HG03108 (cell line): ENCODE data around the gene PRPSAP1.
"Not testable (repeated sequence)": the region's sequence is repeated elsewhere in the genome, so short reads cannot be mapped to it uniquely, and the experiment has no call there.

Source experiments
- ATAC-seq: cut with Tn5 transposase; IDR thresholded peaks from one replicate; pipeline ENCODE4 v1.9.1; 2021; ENCODE audit warnings: moderate library complexity; ENCODE audit not compliant: unreplicated experiment

PRPSAP1 gene

DNA sequence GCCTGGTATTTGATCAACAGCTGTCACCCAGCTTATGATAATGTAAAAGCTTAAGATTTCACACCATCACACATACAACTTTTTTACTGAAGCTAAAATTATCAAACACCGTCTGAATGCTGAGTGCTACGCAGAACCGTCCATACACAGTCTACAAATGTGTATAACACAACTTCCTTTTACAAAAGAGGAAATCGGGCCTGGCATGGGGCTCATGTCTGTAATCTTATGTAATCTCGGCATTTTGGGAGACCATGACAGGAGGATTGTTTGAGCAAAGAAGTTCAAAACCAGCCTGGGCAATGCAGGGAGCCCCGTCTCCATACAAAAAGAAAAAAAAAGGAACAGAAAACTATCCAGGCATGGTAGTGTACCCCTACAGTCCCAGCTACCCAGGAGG, 26.0 kb downstream of the PRPSAP1 start:
- ATAC-seq, result no peak

DNA sequence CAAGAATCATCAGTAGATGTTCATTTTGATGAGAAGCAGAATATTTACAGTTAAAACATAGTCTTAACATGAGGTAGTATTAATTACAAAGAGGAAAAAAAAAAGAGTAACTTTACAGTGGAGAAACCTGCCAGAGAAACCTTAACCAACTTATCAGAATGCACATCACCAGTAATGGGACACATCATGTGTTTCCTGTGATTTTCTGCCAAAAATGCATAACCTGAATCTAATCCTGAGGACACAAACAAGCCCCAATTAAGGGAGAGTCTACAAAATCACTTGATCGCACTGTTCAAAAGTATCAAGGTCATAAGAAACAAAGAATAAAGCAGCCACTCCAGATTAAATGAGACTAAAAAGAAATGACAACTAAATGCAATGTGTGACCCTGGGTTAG, 27.4 kb downstream of the PRPSAP1 start:
- ATAC-seq, result no peak

DNA sequence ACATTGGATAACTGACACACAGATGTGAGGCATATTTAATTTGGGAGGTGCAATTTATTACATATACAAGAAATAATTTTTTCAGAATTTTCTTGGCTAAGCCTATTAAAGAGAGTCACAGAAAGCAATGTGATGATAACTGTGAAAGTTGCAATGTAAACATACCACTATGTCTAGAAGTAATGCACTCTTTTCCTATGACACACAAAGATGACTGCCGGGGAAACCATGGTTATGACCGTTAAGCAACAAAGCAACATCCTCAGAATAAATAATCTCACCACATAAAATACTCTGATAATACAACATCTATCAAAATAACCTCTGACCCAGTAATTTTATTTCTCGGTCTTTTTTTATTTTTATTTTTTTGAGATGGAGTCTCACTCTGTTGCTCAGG, 35.1 kb downstream of the PRPSAP1 start:
- ATAC-seq, result no peak

DNA sequence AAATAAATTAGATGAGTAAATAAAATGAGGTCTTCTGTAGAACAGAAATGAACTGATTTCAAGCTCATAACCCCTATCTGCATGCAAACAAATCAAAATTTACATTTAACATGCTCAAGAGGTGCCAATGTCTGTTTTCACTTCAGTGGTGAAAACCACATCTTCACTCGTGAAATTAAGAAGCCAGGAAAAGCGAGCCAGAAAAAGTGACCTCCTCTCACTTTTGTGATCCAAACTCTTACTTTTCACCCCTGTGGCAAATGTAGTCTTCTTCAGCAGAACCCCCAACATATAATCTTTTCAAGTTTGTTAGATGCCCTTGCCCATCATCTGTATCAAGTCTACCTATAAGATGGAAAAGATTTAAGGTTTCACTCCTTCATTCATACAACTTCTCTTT, 36.2 kb downstream of the PRPSAP1 start:
- ATAC-seq, result no peak

DNA sequence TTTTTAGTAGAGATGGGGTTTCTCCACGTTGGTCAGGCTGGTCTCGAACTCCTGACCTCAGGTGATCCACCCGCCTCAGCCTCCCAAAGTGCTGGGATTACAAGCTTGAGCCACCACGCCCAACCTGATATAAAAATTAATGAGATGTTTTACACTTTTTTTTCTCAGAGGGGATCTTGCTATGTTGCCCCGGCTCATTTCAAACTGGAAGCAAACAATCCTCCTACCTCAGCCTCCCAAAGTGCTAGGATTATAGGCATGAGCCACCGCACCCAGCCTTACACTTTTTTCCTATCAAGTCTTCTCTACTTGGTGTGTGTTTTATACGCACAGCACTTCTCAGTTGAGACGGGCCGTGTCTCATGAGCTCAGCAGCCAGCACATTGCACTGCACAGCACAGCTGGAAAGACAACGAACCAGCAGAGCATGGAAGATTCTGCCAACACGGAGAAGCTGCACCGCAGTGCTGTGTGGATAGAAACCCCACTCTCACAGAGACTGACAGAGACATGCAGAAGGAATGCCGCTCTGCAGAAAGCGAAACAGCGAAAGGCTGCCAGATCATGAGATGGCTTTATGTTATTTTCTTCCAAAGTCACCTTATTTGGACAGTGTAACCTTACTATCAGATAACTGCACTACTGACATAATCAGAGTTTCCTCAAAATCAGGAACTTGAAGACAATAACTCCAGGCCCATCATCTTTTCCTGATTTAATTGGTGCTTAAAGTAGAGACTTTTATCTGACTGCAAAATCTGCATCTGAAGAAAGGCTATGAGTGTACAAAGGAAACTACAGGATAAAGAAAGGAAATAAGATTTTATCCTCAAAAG, 39.1 kb downstream of the PRPSAP1 start:
- no peak for ATAC-seq

DNA sequence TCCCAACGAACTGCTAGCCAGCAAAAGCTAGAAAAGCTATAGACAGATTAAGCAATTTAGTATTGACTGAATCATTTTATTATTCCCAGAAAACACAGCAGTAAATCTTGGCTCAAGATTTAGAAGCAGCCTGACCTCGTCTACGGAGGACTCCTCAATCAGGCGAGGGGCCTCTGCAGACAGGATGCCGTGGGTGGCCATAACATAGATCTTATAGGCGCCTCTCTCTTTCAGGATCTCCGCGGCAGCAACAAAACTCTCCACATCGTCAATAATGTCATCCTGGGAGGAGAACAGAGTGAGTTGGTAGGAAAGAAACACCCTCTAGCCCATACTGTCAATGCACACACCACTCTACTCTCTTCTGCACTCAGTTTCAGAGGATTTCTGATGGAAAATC, 41.0 kb downstream of the PRPSAP1 start:
- ATAC-seq, result no peak

DNA sequence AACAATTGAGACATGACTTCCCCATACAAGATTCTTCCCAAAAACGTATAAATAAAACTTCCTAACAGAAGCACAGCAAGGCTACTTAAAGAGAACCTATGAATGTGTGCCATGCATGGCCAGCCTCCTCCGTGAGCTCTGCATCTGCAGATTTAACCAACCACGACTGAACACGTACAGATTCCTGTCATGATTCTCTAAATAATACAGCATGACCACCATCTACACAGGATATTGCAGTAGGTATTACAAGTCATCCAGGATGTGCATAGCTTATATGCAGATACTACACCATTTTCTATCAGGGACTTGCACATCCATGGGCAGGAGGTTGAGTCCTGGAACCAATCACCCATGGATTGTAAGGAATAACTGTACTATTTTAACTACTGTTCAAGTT, 44.3 kb downstream of the PRPSAP1 start:
- no peak for ATAC-seq

DNA sequence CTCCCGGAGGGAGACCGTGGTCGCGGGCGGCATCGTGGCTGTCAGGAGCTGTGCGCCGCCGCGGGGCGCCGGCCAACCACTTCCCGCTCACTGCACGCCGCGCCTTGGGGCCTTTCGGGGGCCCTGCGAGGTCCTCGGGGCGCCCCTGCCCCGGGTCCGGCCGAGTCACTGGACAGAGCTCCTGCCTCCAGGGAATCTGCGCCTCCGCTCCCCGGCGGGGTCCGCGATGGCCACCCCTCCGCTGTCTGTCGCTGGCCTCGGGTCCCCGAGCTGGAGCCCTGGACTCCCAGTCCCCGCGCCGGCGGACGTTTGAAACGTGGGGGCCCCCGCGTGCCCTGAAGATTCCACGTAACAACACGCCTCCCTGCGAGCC, 45.8 kb downstream of the PRPSAP1 start, which contains the start of gene QRICH2:
TSS of gene QRICH2 (minus strand) at position 311 of the 373 bp plus-strand sequence. CDS start at position 33, 278 bp downstream.
- ATAC-seq, result no peak

DNA sequence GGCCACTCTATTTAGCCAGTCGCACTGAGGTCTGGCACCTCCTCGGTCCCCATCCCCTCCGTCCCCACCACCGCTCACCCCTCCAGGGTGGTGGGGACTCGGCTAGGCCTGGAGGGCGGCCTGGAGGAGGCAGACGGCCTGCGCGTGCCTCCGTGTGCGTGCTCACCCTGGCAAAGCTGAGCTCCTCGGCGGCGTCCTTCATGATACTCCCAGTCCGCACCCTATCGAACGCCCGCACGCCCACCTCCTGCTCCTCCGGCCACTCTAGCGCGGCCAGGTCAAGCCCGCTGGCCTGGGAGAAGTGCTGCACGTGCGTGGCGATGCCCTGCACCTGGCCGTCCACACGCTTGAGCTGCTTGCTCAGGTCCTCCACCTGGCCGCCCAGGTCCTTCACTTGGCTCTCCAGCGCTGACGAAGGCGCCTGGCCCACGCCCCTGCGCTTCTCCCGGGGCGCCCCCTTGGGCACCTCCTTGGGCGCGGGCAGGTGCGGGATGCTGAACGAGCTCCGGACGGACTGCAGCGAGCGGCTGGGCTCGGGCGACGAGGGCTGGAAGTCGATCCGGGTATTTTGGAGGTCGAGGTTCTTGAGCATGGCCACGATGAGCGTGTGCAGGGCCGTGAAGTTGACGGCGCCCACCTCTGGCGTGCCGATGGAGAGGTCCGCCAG, 46.3 kb downstream of the PRPSAP1 start:
- ATAC-seq, result no peak

DNA sequence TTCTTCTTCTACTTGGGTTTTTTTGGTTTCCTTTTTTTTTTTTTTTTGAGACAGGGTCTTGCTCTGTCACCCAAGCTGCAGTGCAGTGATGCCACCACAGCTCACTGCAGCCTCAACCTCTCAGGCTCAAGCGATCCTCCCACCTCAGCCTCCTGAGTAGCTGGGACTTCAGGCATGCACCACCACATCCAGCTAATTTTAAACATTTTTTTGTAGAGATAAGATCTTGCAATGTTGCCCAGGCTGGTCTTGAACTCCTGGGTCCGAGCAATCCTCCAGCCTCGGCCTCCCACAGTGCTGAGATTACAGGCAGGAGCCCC, 48.6 kb downstream of the PRPSAP1 start:
- ATAC-seq, result not testable (repeated sequence)

DNA sequence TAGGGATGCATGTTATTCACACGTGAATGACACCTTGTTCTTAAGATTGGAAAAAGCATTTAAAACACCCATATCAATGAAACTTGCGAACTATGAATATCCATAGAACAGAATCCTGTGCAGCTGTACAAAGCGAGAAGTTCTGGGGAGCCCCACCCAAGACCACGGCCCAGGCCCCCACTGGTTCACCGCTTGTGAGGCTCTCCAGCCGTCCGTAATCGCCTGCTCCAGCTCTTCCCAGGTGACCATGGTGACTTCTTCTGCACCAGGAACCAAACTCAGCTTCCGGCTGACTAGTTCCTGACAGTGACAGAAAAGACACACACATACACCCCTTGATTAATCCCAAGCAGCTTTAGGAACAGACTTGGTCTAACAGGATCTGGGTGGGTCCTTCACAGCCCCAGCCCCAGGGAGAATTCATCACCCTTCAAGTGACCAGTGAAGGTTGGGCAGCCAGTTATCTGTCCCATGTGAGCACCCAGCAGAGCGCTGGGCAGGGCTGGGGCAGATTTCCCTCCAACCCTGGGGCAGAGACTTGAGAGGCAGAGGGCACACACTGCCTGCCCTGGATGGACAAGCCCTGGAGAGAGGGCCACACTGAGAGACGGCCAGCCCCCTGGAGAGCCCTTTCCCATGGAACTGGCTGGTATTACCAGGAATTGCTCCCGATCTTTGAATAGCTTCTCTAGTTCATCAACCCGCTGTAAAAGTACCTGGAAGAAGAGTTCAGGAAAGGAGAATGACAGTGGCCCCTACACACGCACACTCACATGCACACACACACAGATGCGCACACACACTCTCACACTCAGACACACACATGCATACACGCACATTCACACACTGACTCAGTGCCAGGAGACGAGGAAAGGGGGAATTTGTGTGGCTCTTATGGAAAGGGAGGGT, 49.2 kb downstream of the PRPSAP1 start:
- no peak for ATAC-seq

DNA sequence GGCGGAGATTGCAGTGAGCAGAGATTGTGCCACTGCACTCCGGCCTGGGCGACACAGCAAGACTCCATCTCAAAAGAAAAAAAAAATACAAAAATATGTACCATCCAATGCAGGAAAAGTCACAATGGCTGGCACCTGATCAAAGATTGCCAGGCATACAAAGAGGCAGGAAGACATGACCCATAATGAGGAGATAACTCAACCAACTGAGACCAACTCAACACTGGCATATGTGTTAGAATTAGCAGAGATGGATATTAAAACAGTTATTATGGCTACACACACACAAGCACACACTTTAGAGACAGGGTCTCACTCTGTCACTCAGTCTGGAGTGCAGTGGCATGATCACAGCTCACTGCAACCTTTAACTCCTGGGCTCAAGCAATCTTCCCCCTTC, 56.3 kb downstream of the PRPSAP1 start:
- ATAC-seq, result no peak

DNA sequence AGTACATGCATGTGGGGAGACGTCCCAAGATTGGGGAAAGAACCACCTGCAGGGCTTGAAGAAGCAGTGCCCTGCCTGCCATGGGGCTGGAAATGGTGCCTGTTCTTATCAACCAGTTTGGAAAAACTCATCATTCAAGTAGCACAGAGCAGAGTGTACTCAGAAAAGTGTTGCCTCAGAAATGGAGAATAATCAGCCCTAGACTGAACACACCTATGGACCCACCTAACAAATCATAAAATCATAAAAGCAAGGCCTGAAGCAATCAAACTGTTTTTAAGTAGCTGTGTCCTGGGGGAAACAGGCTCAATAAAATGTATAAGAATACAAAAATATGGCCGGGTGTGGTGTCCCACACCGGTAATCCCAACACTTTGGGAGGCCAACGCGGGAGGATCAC, 56.8 kb downstream of the PRPSAP1 start:
- ATAC-seq, result no peak

DNA sequence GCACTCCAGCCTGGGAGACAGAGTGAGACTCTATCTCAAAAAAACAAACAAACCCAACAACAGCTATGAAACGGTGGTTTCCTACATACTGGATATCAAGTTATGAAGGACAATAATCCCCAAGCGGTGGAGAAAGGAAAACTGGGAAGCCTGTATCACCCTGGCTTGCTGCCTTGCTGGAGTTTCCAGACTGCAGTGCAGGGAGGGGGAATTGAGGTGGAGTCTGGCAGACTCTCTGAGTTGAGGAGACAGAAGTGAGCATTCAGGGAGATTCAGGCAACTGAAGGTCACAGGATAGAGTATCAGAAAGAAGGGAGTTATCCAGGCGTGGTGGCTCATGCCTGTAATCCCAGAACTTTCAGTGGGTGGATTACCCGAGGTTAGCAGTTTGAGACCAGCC, 57.5 kb downstream of the PRPSAP1 start:
- no peak for ATAC-seq

DNA sequence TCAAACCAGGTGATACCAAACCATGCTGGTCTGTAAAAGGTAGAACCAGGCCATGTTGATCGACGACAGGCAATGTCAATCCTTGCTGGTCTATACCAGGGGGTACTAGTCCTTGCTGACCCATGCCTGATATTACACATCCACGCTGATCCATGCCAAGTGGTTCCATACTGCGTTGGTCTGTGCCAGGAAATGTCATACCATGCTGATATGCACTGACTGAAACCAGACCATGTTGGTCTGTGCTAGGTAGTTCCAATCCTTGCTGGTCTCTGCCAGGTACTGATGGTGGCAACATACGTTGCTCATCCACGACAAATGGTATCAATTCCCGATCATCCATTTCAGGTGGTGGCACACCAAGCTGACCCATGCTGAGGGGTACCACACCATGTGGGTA, 60.6 kb downstream of the PRPSAP1 start:
- ATAC-seq, result no peak

DNA sequence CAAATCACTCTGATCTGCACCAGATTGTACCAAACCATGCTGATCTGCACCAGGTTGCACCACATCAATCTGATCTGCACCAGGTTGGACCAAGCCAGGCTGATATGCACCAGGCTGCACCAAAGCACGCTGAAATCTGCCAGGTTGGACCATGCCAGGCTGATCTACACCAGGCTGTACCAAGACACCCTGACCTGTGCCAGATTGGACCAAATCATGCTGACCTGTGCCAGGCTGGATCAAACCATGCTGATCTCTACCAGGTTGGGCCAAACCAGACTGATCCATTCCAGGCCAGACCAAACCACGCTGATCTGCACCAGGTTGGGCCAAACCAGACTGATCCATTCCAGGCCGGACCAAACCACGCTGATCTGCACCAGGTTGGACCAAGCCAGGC, 61.1 kb downstream of the PRPSAP1 start:
- no peak for ATAC-seq

DNA sequence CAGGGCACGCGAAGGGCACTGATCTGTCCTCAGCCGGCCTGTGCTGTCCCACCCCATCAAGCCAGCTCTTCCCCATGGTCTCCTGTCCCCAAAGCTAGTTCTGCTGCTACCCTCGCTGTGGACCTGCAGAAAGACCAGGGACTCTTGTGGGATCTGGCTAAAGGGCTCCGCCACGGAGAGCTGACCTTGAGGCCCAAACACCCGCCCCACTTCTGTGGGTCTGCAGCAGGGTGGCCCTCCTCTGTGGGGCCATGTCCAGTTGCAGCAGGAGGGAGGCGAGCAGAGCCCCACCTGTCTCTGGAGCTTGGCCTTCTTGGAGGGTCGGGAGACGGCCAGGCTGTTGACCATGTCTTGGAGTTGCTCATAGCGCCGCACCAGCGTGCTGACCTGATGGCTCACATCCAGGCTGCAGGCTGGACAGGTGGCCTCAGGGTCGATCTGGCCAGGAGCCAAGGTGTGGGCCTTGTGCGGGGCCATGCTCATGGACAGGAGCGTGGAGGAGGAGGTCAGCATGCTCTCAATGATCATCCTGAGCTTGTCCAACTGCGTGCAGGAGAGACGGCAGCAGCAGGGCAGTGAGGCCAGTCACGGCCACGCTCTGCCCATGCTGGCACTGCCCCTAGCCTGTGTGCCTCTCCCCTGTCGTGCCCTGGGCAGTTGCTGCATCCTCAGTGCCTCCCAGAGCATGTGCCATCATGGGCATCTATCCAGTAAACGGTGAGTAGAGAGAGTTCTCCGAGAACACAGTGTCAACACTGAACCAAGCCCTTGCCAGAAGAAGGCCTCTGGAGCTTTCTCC, 71.9 kb downstream of the PRPSAP1 start:
- no peak for ATAC-seq

DNA sequence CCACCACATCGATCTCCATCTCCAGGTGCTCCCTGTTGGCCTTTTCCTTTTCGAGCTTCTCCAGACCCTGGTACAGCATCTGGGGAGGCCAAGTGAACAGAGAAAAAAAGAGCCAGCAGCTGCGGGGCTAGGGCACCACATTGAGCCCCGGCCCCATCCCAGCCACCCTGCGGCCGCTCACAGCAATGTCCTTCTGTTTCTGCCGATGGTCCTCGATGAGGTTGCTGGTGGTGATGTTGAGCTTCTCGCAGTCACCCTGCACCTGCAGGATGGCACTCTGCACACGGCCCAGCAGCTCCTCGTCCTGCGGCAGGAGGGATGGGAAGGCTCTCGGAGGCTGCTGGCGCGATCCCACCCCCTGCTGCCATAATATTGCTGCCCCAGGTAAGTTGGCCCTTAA, 73.1 kb downstream of the PRPSAP1 start:
- no peak for ATAC-seq

DNA sequence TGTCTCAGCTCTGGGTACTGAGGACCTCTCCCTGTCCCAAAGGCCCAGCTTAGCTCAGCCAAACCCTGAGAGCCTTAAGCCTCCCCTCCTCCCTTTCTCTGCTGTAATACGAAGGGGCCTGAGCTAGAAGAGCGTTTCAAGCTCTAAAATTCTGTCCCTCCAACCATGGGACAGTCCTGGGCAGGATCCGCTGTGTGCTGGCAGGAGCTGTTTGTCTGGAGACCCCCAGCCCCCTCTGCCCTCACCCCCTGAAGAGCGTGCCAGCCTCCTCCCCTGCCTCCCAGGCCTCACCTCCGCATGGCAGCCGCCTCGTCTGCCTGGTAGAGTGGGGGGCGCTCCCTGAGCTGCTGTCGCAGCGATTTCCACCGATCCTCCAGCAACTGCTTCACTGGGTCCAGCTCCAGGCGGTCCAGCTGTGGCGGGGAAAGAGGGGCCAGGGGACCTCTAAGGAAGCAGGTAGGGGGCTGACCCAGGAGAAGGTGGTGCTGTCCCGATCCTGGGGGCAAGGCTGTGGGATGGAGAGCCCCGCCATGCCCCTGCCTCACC, 73.9 kb downstream of the PRPSAP1 start:
- no peak for ATAC-seq

DNA sequence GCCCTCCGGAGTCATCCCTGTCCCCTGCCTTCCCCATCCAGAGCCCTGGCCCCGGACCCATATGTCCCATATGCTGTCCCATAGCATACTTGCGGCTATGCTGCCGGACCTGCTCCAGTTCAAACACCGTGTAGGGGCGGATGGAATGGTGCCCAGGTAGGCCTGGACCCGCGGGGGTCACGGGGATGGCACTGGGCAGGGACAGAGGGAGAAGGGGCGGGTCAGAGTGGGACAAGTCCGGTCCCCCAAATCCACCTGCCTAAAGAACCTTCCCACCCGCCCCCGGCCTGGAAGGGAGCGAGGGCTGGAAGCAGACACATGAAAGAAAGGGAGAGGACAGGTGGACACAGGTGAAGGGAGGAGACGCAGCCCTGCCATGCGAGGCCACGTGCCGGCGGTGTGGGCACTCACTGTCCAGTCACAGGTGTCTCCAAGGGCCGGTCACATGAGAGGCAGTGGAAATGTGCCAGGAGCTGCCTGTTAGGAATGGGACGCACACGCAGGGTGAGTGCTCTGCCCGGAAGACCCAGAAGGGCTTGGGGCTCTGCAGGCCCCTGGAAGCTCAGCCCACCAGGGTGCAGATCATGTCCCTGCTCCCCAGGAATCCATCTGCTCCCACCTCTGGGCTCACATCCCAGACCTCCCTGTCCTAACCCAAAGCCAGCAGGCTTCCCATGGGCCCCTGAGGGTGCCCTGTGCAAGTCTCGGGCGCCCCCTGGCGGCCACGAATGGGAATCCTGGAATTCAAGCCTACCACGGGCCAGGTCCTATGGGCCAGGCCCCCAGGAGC, 74.6 kb downstream of the PRPSAP1 start:
- ATAC-seq, result no peak
